IMR-90 (cell line): Measurements from ENCODE around the gene CHAC1. TPM values are rescaled to one million over a fixed set of nuclear protein-coding genes. Genes with fewer than 3 reads are reported as not detected.

ENCODE experiments used
- ATAC-seq: fragments of 200-7000 bp; cut with Tn5 transposase; 2 replicates; pipeline ENCODE4 v1.9.1; 2020; ENCODE audit warnings: low read depth, mild to moderate bottlenecking, moderate library complexity
- BruUV-seq: library from RNA; stranded (reverse); fragments of 400-500 nt; replicated peaks from 2 replicates; lab custom pipeline; 2021; lab: Mats Ljungman, UMichigan
- CTCF ChIA-PET: fragments of 300-600 bp; formaldehyde crosslinking; extraction: SDS; loops from one replicate; lab custom pipeline; 2021; ENCODE audit warnings: antibody characterized with exemption; lab: Yijun Ruan, JAX
- POLR2A ChIA-PET: fragments of 300-600 bp; sonication (Branson Sonifier 250); formaldehyde crosslinking; loops from one replicate; lab custom pipeline; 2022; ENCODE audit warnings: antibody characterized with exemption; ENCODE audit not compliant: unreplicated experiment; lab: Charles Lee
- DNase-seq: peaks from one replicate; pipeline ENCODE4 v3.0.0; 2013
- H2AFZ ChIP-seq: replicated peaks from 2 replicates; pipeline ENCODE3; 2013; ENCODE audit warnings: low read length, mild to moderate bottlenecking; ENCODE audit not compliant: poor library complexity
- H2AK5ac ChIP-seq: 2 replicates; pipeline ENCODE4 v1.6.1; 2013; ENCODE audit warnings: low read depth, low read length, inconsistent platforms
- H2AK9ac ChIP-seq: replicated peaks from 2 replicates; pipeline ENCODE3; 2013; ENCODE audit warnings: mild to moderate bottlenecking, low read depth, low read length, moderate library complexity; ENCODE audit not compliant: poor library complexity
- H2BK120ac ChIP-seq: 2 replicates; pipeline ENCODE4 v1.6.1; 2013; ENCODE audit warnings: low read depth, low read length, inconsistent platforms
- H2BK15ac ChIP-seq: 3 replicates; pipeline ENCODE4 v1.6.1; 2013; ENCODE audit warnings: low read depth, low read length, inconsistent platforms
- H2BK20ac ChIP-seq: 2 replicates; pipeline ENCODE4 v1.6.1; 2013; ENCODE audit warnings: low read depth, mild to moderate bottlenecking, inconsistent platforms, low read length, moderate library complexity
- H2BK5ac ChIP-seq: 2 replicates; pipeline ENCODE4 v1.6.1; 2013; ENCODE audit warnings: mild to moderate bottlenecking, low read depth, low read length, inconsistent platforms; ENCODE audit not compliant: poor library complexity, severe bottlenecking
- H3K14ac ChIP-seq: replicated peaks from 2 replicates; pipeline ENCODE4 v1.6.1; 2013; ENCODE audit warnings: low read depth, low read length, inconsistent platforms
- H3K18ac ChIP-seq: 2 replicates; pipeline ENCODE4 v1.6.1; 2013; ENCODE audit warnings: low read depth, low read length, control low read depth
- H3K23ac ChIP-seq: 2 replicates; pipeline ENCODE4 v1.6.1; 2013; ENCODE audit warnings: low read depth, low read length, inconsistent platforms
- H3K27ac ChIP-seq: 2 replicates; pipeline ENCODE4 v1.5.1; 2013; ENCODE audit warnings: mild to moderate bottlenecking, control low read depth, low read length; ENCODE audit not compliant: insufficient read depth
- H3K27me3 ChIP-seq: 2 replicates; pipeline ENCODE4 v1.6.1; 2013; ENCODE audit warnings: low read length; ENCODE audit not compliant: control insufficient read depth, insufficient read depth
- H3K36me3 ChIP-seq: 2 replicates; pipeline ENCODE4 v1.6.1; 2013; ENCODE audit warnings: low read length, mixed read lengths; ENCODE audit not compliant: control insufficient read depth, insufficient read depth
- H3K4ac ChIP-seq: 2 replicates; pipeline ENCODE4 v1.6.1; 2013; ENCODE audit warnings: low read depth, low read length, inconsistent platforms
- H3K4me1 ChIP-seq: 2 replicates; pipeline ENCODE4 v1.6.1; 2013; ENCODE audit warnings: low read length, mixed read lengths; ENCODE audit not compliant: control insufficient read depth, insufficient read depth
- H3K4me2 ChIP-seq: 2 replicates; pipeline ENCODE4 v1.6.1; 2013; ENCODE audit warnings: low read depth, mild to moderate bottlenecking, control low read depth, low read length, moderate library complexity
- H3K4me3 ChIP-seq: 2 replicates; pipeline ENCODE4 v1.5.1; 2013; ENCODE audit warnings: low read depth, mild to moderate bottlenecking, control low read depth, low read length, moderate library complexity; ENCODE audit not compliant: insufficient read depth
- H3K56ac ChIP-seq: 2 replicates; pipeline ENCODE4 v1.6.1; 2013; ENCODE audit warnings: low read length, inconsistent platforms; ENCODE audit not compliant: insufficient read depth; ENCODE audit errors: extremely low read depth
- H3K79me1 ChIP-seq, 2 experiments: 2 replicates each; pipeline ENCODE4 v1.6.1; 2013; ENCODE audit warnings: low read length in 2 of 2, inconsistent platforms in 1 of 2, low read depth in 1 of 2
- H3K9ac ChIP-seq: 2 replicates; pipeline ENCODE4 v1.6.1; 2013; ENCODE audit warnings: low read depth, low read length, control low read depth
- H3K9me1 ChIP-seq: 2 replicates; pipeline ENCODE4 v1.6.1; 2013; ENCODE audit warnings: low read length, inconsistent platforms; ENCODE audit not compliant: insufficient read depth
- H3K9me3 ChIP-seq: 2 replicates; pipeline ENCODE4 v1.6.1; 2013; ENCODE audit warnings: low read length; ENCODE audit not compliant: control insufficient read depth, insufficient read depth
- H4K20me1 ChIP-seq: 2 replicates; pipeline ENCODE4 v1.6.1; 2013; ENCODE audit warnings: low read length, inconsistent platforms; ENCODE audit not compliant: insufficient read depth
- H4K5ac ChIP-seq: 2 replicates; pipeline ENCODE4 v1.6.1; 2013; ENCODE audit warnings: mild to moderate bottlenecking, low read depth, low read length, control low read depth
- H4K8ac ChIP-seq, 2 experiments: 2 replicates each; pipeline ENCODE4 v1.6.1; 2013; ENCODE audit warnings: low read depth in 2 of 2, low read length in 2 of 2, control low read depth in 1 of 2, inconsistent platforms in 1 of 2
- H4K91ac ChIP-seq: 2 replicates; pipeline ENCODE4 v1.6.1; 2013; ENCODE audit warnings: low read depth, low read length, inconsistent platforms; ENCODE audit not compliant: insufficient read depth
- BHLHE40 ChIP-seq: fragments of 150-350 bp; IDR thresholded peaks from 2 replicates; pipeline ENCODE4 v1.6.1; 2016; ENCODE audit warnings: mild to moderate bottlenecking, low read depth, low read length
- CEBPB ChIP-seq: IDR thresholded peaks from 2 replicates; pipeline ENCODE4 v1.6.1; 2012; ENCODE audit warnings: low read depth, low read length, improper control_type of control experiment
- CTCF ChIP-seq: conservative IDR thresholded peaks from 2 replicates; pipeline ENCODE4 v1.5.1; 2012; ENCODE audit warnings: mild to moderate bottlenecking, low read depth, low read length, improper control_type of control experiment
- MAZ ChIP-seq: IDR thresholded peaks from 2 replicates; pipeline ENCODE4 v1.6.1; 2012; ENCODE audit warnings: low read depth, mild to moderate bottlenecking, low read length, improper control_type of control experiment, moderate library complexity, borderline replicate concordance
- WGBS, 2 experiments: methylation state at CpG; one replicate each; pipeline versions ENCODE4 v1.1.5 to v1.1.7; 2013; ENCODE audit warnings: missing lambda C conversion rate in 2 of 2; ENCODE audit not compliant: insufficient read length in 1 of 2; ENCODE audit errors: extremely low coverage in 2 of 2; 5-methylcytosine and 5-hydroxymethylcytosine counted together
- dilution Hi-C: fragments of 300-500 bp; cut with HindIII; formaldehyde crosslinking; loops from one replicate; pipeline ENCODE4 v1.14.3; 2018; ENCODE audit warnings: low sequenced_read_pairs; ENCODE audit not compliant: unreplicated experiment
- in situ Hi-C: fragments of 300-500 bp; cut with MboI; formaldehyde crosslinking; loops from 3 replicates; pipeline ENCODE4 v1.14.3; 2019; ENCODE audit warnings: low sequenced_read_pairs, inconsistent platforms, mixed read lengths
- intact Hi-C: fragments of 100-400 bp; cut with micrococcal nuclease; formaldehyde crosslinking; loops from 2 replicates; pipeline ENCODE4 v1.10.0; 2022
- polyA plus RNA-seq, 3 experiments: library from polyadenylated mRNA; depleted of rRNA; stranded (reverse); fragments of >200 nt; gene quantifications; 2 replicates each; pipeline ENCODE4 v1.2.3, GENCODE V29; 2012; ENCODE audit warnings: low replicate concordance in 1 of 3
- total RNA-seq: library from RNA; depleted of rRNA; stranded (reverse); fragments of >200 nt; gene quantifications from 2 replicates; pipeline ENCODE4 v1.2.3, GENCODE V29; 2012

The CHAC1 gene
- total and polyA plus RNA-seq, 2 of the 4 experiments (the other 2 are of a cell fraction), result 51.3 to 77.8 TPM

- Histone ChIP-seq H3K27ac (no peak overlapping the region; the same call in 1 of the 2 replicates), H3K23ac (peak overlapping the region; percentile 31; the same call in 1 of the 2 replicates), H3K4ac (peak overlapping the region; percentile 64), H2BK5ac (peak overlapping the region; percentile 40), H2BK20ac (peak overlapping the region; percentile 17; the same call in 1 of the 2 replicates), H3K18ac (no peak overlapping the region; the same call in 1 of the 2 replicates), H3K9me3 (no peaks in the 10 kb centered on the region), H4K20me1 (peaks cover 16% of the 10 kb centered on the region), H3K79me1 (peaks cover 0 to 63% of the 10 kb centered on the region in 2 experiments; a peak in 3 of 4 replicates), H4K91ac (peak overlapping the region; percentile 30; the same call in 1 of the 2 replicates), H3K4me1 (peaks cover 17% of the 10 kb centered on the region), H2AK5ac (peak overlapping the region; percentile 16), H4K8ac (peak overlapping the region in 1 of 2 experiments; percentile 6; a peak in 1 of 4 replicates), H2AK9ac (peak overlapping the region; percentile 84), H3K14ac (peak overlapping the region; percentile 60), H3K9ac (no peak overlapping the region; the same call in 1 of the 2 replicates), H3K27me3 (no peaks in the 10 kb centered on the region), H2AFZ (peak overlapping the region; percentile 72), H4K5ac (no peak overlapping the region), H3K36me3 (peaks cover 12% of the 10 kb centered on the region), H3K56ac (no peak overlapping the region), H3K4me3 (no peak overlapping the region), H2BK120ac (peak overlapping the region; percentile 82), H3K9me1 (peaks cover 18% of the 10 kb centered on the region), H2BK15ac (peak overlapping the region; percentile 2; the same call in 1 of the 3 replicates), H3K4me2 (0 out of 2 replicates have a peak overlapping the region, but pooled peaks have one; percentile 14)
- 84% methylated on average over 7 of the region's 15 CpGs; no CpG with 5 or more reads in 1 of the 2 experiments for WGBS, 2 experiments
- DNase-seq (peak; percentile 74), ATAC-seq (peak; percentile 4; the same call in 1 of the 2 replicates)
- in situ Hi-C loops, result no loop called here
- BruUV-seq, result no TSS peak
- TF ChIP-seq MAZ (no peak), CTCF (no peak), CEBPB (no peak), BHLHE40 (no peak)
- intact Hi-C loops, result no loop called here
- dilution Hi-C loops, result no loop called here
- ChIA-PET CTCF (no interaction called here), POLR2A (interaction anchor here (0.6 kb wide), 1 partner anchor 130 kb away, joined by 3 read pairs; the partner anchor contains the start of gene ZFYVE19)
Observed at GRCh38 chr15:40936709-40937666, 16.3 kb upstream of the CHAC1 start.
